ENCODE measurements around the gene OR51B2.
"Not testable (repeated sequence)": the region's sequence is repeated elsewhere in the genome, so short reads cannot be mapped to it uniquely, and the experiment has no call there.

The OR51B2 gene

DNA sequence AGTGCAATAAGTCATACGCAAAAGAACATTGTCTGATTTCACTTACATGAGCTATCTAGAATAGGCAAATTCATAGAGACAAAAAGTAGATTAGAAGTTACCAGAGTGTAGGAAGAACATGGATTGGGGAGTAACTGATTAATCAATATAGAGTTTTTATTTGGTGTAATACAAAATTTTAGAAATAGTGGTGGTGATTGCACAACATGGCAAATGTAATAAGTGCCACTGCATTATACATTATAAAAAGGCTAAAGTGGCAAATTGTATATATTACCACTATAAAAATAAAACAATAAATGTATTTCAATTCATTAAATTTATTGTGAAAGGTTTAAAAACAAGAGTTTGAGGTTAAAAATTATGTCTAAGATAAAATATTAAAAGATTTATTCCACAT, 13.7 kb downstream of the OR51B2 start:
- FAIRE-seq, result no peak

DNA sequence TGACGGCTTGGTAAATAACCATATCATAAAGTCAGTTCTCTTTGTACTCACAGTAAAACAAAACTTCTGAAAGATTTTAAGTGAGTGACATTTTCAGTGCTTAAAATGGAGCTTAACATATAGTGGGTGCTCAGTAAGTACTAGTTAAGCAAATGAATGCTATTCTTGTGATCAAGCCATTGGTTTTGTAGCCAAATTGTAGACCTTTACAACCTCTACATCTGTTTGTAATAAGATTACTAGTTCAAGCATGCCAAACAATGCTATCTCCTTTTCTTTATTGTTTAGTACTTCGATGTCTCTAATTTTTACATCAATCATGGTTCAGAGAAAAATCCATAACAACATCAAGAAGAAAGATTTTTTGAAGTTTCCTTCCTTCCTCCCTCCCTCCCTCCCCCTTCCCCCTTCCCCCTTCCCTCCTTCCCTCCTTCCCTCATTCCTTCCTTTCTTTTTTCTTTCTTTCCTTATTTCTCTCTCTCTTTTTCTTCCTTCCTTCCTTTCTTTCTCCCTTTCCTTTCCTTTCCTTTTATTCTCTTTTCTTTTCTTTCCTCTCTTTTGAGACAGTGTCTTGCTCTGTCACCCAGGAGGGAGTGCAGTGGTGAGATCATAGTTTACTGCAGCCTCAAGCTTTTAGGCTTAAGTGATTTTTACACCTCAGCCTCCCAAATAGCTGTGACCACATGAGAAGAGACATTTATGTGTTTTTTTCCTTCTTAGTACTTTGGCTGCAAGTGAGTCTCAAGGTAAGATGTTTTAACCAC, 16.7 kb downstream of the OR51B2 start:
- FAIRE-seq, result no peak

DNA sequence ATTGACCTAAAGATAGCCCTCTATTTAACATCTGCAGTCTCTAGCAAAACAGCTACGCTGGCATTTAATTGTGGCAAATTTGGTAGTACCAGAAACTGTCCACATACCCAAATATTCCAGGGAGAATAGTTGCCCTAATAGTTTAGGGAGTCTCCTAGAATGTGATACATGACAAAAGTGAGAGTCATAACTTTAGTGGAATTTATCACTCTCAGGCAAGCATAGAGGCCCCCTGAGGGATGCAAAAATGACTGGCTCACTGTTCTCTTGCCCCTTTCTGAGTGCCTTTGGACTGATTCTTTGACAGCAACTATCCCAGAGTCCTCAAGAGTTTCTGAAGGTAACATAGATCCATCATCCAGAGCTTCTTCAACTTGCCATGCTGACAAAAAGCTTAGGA, 20.1 kb downstream of the OR51B2 start:
- no peak for FAIRE-seq

DNA sequence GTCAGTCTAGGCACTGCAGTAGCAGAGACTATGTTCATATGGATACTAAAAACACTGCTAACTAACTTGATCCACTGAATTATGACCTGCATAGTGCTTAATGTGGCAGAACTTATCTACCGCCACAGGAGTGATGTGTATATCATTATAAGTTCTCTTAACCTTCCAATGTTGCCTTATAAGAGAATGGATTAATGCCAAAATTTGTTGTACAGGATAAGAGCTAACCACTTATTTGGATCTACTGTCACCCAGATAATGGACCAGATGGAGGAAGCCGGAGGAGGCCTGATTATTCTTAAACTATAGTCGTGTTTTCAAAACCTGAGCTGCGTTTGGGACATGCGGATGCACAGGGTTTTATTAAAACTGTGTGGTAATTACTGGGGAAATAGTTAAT, 20.5 kb downstream of the OR51B2 start:
- no peak for FAIRE-seq

DNA sequence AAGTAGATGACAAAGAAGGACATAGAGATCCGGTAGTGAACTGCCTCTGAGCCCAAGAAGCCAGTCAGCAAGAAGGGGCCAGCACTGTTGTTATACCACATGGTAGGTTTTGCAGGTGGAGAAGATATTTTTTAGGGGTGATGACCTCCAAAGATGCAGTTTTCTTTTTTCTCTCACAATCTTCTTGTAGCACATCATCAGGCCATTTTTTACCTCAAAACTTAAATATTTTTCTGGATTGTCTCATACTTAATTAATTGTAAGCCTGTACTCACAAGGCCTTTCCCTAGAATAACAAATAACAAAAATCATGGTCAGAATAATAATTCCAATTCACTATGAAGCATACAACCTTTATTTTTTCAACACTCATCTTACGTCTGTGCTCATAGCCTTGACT, 22.3 kb downstream of the OR51B2 start, which contains the start of gene OR51B4:
Gene OR51B4 (minus strand): TSS at position 101 of the 400 bp plus-strand sequence. CDS start 0 bp downstream, at position 101.
- FAIRE-seq, result no peak

DNA sequence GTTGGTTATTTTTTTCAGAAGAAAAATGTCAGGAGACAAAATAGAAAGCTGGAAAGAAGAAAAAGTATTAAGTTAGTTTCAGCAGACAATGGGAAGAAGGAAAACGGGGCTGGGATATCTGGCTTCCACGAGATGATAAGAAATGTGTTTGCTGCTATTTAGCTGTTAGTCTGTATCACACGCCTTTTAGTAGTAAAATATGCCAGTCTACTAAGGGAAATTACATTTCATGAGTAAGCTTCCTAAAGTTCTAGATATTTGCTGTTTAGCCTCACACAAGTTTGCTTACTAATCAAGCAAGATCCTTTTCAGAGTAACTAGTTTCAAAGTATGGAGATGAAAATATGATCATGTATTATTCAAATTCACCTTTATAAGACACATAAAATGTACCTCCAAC, 23.8 kb downstream of the OR51B2 start:
- FAIRE-seq, result no peak

DNA sequence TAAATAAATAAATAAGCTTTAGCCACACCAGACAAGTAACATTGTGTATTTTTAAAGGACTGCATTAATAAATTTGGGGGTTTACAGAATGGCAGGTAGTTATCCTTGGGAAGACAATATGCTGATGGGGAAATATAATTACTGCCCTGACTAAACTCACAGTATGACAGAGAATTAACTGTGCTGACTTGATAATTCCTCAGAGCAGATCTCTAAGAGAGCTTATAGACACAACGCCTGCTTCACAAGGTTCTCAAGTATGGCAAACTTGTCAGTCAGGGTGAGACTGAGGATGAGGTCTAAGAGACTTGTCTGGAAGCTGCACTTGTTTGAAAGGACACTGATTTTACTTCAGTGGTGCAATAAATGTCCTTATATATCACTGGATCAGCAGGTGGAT, 25.6 kb downstream of the OR51B2 start:
- FAIRE-seq, result no peak

DNA sequence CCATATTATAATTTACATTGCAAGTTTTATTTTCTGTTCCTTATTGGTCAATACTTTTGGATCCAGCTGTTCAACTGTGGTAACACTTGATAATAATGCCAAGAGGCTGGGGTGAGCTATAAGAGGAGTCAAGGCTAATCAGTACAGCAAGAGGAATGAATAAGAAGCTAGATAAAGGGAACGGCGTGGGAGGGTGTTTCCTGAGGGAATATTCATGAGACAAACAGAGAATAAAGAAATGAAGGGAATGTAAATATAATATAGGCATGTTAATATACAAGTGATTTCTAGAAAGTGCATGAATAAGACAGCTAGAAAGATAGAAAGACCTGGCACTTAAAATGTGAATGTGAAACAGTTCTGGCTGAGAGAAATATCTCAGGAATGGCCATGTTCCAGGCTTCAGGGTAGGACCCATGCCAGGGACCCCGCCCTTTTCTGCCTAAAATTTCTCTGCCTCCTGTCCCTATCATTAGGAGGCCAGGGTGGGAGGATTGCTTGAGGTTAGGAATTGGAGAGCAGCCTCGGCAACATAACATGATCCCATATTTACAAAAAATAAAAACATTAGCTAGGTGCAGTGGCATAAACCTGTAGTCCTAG, 26.3 kb downstream of the OR51B2 start:
- FAIRE-seq, result no peak

DNA sequence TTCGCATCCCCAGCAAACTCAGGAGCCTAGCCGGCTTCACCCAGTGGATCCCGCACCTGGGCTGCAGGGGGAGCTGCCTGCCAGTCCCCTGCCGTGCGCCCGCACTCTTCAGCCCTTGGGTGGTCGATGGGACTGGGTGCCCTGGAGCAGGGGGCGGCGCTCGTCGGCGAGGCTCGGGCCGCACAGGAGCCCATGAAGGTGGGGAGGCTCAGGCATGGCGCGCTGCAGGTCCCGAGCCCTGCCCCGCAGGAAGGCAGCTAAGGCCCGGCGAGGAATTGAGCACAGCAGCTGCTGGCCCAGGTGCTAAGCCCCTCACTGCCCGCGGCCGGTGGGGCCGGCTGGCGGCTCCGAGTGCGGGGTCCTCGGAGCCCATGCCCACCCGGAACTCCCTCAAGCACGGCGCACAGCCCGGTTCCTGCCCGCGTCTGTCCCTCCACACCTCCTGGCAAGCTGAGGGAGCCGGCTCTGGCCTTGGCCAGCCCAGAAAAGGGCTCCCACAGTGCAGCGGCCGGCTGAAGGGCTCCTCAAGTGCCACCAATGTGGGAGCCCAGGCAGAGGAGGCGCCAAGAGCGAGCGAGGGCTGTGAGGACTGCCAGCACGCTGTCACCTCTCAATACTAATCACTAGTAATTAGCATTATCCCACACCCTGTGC, 29.6 kb downstream of the OR51B2 start:
- not testable (repeated sequence) for FAIRE-seq

DNA sequence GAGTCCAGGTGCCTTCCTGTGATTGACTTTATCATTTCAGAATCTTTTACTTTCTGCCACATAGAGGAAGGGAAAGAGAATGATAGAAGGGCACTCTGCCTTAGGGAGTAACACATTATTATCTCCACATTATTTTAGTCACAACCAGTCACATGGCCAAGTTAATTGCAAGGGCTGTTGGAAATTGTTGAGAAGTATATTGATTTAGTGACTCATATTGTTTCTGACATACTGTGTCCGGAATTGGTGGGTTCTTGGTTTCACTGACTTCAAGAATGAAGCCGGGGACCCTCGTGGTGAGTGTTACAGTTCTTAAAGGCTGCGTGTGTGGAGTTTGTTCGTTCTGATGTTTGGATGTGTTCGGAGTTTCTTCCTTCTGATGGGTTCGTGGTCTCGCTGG, 31.1 kb downstream of the OR51B2 start:
- FAIRE-seq, result no peak

DNA sequence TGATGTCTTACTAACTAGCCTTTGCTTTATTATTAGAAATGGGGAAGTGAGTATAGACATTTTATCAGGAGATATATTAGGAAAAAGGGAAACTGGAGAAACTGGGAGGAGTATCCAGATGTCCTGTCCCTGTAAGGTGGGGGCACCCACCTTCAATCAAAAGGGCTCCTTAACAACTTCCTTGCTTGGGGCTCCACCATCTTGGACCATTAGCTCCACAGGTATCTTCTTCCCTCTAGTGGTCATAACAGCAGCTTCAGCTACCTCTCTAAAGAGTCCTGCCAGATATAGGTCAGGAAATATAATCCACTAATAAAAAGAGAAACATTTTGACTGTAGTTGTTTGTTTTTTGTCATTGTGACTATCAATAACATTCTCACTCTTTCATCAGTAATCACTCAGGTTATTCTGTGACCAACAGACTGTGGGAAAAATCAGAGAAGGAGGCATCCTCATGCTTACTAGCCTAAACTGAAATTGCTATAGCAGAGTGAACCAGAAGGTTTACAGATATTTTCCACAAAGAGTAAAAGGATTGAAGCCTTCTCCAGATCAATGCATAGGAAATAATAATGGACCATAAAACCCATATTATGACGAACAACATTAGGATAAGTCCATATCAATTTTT, 32.8 kb downstream of the OR51B2 start:
- no peak for FAIRE-seq

DNA sequence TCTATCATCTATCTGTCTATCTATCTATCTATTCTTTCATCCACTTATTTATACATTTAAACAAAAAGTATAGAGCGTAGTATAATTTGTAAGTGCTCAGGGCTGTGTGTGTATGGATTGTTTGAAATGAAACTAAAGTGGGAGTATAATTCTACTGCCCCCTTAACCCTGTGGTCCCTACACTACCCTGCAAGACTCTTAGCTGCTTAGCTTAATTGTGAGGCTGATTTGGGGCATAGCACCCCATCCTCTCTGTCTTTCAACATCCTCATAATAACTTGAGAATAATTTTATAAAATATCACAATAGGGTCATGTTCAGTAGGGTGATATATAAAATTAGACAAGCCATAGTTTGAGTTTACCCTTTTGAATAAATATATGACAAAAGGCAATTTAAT, 34.0 kb downstream of the OR51B2 start:
- FAIRE-seq, result no peak

DNA sequence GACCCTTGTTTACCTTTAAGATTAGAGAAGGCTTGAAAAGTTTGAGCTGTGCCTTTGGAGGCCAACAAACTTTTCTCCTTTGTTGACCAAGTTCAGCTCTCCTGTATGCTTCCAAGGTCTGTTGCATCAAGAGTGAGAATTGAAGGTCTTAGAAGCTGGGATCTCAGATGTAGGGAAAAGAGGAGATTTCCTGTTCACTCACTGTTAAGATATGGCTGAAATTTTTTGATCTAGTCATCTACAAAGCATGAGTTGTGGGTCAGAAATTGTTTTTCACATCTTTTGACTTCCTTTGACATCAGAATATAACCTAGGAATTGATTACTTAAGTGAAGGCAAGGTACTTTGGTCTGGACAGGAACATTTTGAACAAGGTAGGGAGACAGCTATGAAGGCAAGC, 34.4 kb downstream of the OR51B2 start:
- FAIRE-seq, result no peak

DNA sequence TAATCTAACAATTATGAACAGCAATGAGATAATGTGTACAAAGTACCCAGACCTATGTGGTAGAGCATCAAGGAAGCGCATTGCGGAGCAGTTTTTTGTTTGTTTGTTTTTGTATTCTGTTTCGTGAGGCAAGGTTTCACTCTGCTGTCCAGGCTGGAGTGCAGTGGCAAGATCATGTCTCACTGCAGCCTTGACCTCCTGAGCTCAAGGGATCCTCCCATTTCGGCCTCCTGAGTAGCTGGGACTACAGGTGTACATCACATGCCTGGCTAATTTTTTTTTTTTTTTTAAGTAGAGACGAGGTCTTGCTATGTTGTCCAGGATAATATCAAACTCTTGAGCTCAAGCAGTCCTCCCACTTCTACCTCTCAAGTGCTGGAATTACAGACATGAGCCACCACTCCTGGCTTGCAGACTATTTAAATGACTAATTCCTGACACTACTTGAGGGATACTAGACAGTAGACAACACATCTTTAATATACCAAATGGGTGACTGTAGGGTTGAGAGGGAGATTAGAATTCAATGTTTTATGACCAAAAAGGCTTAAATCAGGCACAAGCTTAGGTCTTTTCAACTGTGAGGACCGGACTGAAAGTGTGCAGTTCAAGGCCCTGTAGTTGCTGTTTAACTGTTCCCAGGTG, 35.1 kb downstream of the OR51B2 start:
- FAIRE-seq, result no peak

DNA sequence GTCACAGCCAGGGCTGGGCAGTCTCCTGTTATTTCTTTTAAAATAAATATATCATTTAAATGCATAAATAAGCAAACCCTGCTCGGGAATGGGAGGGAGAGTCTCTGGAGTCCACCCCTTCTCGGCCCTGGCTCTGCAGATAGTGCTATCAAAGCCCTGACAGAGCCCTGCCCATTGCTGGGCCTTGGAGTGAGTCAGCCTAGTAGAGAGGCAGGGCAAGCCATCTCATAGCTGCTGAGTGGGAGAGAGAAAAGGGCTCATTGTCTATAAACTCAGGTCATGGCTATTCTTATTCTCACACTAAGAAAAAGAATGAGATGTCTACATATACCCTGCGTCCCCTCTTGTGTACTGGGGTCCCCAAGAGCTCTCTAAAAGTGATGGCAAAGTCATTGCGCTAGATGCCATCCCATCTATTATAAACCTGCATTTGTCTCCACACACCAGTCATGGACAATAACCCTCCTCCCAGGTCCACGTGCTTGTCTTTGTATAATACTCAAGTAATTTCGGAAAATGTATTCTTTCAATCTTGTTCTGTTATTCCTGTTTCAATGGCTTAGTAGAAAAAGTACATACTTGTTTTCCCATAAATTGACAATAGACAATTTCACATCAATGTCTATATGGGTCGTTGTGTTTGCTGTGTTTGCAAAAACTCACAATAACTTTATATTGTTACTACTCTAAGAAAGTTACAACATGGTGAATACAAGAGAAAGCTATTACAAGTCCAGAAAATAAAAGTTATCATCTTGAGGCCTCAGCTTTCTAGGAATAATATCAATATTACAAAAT, 35.8 kb downstream of the OR51B2 start:
- no peak for FAIRE-seq

DNA sequence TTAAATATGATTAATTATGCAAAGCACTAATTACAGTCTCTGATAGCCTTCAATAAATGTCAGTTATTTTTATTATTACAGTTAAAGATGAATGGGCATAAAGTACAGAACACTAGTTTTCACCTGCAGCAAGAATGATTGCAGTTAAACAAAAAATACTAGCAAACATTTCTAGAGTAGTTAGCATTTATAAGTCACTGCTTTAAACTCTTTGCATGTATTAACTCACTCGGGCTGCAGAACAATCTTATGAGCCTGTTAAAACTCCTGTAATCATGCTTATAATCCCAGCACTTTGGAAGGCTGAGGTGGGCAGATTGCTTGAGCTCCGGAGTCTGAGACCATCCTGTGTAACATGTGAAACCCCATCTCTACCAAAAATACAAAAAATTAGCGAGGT, 37.2 kb downstream of the OR51B2 start:
- FAIRE-seq, result no peak

DNA sequence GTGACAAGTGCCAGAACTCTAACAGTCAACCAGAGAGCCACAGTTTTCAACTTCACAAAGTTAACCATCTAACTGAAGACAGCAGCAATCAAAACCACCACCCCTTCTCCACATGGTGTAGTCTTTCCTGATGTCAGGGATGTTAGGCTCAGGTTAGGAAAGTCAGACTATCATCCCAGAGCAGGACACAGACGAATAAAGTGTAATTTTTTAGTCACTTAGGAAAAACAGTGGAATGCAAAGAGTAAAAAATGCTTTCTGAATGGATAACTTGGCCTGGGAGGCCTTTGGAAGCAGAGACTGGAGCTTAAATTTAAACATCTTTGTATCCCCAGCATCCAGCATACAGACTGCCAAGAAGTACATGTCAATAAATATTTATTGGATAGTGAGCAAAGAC, 37.7 kb downstream of the OR51B2 start:
- no peak for FAIRE-seq

DNA sequence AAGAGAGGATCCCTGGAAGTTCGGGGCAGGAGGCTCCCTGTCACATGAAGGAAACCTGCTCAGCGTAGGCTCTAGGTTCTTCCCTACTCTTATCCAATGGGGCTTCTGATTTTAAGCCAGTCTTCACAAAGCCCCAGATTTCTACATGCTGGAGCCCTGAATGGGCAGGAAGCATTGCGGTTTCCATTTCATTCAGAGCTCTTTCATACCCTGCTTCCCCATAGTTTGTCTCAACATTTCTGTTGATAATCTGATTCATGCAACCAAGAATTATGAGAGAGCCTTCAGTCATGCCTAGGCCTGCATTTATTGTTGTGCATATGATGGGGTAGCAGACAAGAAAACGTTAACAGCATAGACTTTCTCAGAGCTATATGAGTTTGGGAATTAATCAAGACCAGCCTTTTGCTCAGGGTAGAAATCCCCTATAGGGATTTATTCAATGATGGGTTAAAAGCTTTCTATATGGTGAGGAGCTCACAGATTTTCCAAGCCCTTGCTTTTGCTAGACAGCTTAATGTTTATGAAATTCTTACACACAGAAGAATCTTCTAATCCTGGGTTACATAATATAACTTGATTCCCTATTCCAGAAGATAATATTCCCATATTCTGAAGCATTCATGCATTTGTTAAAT, 38.3 kb downstream of the OR51B2 start:
- FAIRE-seq, result no peak

DNA sequence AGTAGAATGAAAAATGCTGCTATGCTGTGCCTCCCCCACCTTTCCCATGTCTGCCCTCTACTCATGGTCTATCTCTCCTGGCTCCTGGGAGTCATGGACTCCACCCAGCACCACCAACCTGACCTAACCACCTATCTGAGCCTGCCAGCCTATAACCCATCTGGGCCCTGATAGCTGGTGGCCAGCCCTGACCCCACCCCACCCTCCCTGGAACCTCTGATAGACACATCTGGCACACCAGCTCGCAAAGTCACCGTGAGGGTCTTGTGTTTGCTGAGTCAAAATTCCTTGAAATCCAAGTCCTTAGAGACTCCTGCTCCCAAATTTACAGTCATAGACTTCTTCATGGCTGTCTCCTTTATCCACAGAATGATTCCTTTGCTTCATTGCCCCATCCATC, 39.5 kb downstream of the OR51B2 start:
- FAIRE-seq, result no peak

DNA sequence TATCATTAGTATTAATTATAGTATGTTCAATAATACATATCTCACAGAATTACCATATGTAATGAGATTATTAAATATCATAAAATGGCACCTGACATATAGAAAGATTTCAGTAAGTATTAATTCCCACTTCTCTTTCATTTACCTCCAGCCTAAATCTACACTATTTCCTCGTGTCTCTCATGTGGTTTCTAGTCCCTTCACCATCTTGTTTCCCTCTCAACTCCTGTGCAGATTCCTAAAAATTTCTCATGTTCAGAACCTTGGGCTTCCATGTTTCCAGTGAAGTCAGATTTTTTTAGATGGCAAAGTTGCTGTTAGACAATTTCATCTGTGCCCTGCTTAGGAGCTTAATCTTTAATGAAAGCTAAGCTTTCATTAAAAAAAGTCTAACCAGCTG, 40.2 kb downstream of the OR51B2 start:
- FAIRE-seq, result no peak

DNA sequence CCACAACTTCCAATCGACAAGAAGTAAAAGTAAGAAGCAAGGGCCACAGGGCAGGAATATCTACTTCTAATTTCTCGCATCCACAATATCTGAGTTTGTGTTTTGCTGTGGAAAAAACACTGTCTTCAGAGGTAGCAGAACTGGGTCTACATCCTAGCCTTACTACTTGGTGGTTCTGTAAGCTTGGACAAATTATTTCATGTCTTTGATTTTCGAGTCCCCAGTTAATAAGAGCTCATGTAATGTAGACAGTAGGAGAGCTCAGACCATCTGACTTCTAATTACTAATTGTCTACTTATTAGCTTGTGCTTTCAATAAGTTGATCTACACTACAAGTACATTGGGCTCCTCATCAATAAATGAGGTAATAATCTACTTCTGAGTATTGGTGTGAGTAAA, 41.0 kb downstream of the OR51B2 start:
- no peak for FAIRE-seq

DNA sequence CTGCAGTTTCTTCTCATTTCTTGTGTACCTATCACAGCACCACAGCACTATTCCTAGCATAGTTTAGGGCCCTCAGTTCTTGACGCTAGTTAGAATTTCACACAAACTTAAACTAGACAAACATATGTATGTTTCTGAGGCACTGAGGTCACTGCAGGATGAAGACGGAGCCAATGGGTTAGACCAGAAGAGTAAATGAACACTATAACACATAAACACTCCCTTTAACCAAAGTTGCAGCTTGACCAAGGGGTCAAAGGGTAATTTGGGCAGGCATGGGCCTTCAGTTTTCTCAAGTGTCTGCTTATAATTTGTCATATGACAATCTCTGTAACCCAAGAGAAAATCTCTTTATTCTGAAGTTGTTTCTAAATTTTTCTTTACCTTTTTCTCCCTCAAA, 41.5 kb downstream of the OR51B2 start:
- no peak for FAIRE-seq
